Astrocyte (in vitro differentiated cells and primary cell): ENCODE measurements around the gene MOG. TPM values are rescaled to one million over a fixed set of nuclear protein-coding genes. Genes with fewer than 3 reads are reported as not detected.
"Not testable (repeated sequence)": the region's sequence is repeated elsewhere in the genome, so short reads cannot be mapped to it uniquely, and the experiment has no call there.

Experiments
- DNase-seq: peaks from one replicate; pipeline ENCODE4 v3.0.0-alpha.2; 2010; ENCODE audit warnings: low read depth
- FAIRE-seq: peaks from 2 replicates; lab custom pipeline; 2011; peaks lifted over from hg19 to GRCh38; lab: Jason Lieb, UNC
- H2AFZ ChIP-seq: 2 replicates; pipeline ENCODE4 v1.6.0; 2012; ENCODE audit warnings: low read depth, low read length, inconsistent platforms
- H3K27ac ChIP-seq: 2 replicates; pipeline ENCODE4 v1.5.1; 2011; ENCODE audit warnings: low read depth, low read length, inconsistent platforms
- H3K27me3 ChIP-seq: 2 replicates; pipeline ENCODE4 v1.6.0; 2011; ENCODE audit warnings: low read length, inconsistent platforms; ENCODE audit not compliant: insufficient read depth
- H3K36me3 ChIP-seq: 2 replicates; pipeline ENCODE4 v1.5.1; 2011; ENCODE audit warnings: low read length, inconsistent platforms; ENCODE audit not compliant: insufficient read depth
- H3K4me1 ChIP-seq: 2 replicates; pipeline ENCODE4 v1.5.1; 2011; ENCODE audit warnings: low read length, inconsistent platforms; ENCODE audit not compliant: insufficient read depth
- H3K4me2 ChIP-seq: 2 replicates; pipeline ENCODE4 v1.6.0; 2012; ENCODE audit warnings: low read length, inconsistent platforms
- H3K4me3 ChIP-seq: 2 replicates; pipeline ENCODE4 v1.5.1; 2011; ENCODE audit warnings: low read depth, mild to moderate bottlenecking, low read length, inconsistent platforms; ENCODE audit not compliant: insufficient read depth
- H3K79me2 ChIP-seq: 2 replicates; pipeline ENCODE4 v1.6.0; 2012; ENCODE audit warnings: mild to moderate bottlenecking, low read length, inconsistent platforms; ENCODE audit not compliant: insufficient read depth
- H3K9ac ChIP-seq: 2 replicates; pipeline ENCODE4 v1.6.0; 2012; ENCODE audit warnings: mild to moderate bottlenecking, low read length, inconsistent platforms
- H3K9me3 ChIP-seq: 2 replicates; pipeline ENCODE4 v1.5.1; 2012; ENCODE audit warnings: low read depth, mild to moderate bottlenecking, low read length, inconsistent platforms; ENCODE audit not compliant: insufficient read depth
- H4K20me1 ChIP-seq: 2 replicates; pipeline ENCODE4 v1.6.0; 2012; ENCODE audit warnings: low read length, inconsistent platforms; ENCODE audit not compliant: insufficient read depth
- H3K27ac Mint-ChIP-seq: one replicate; pipeline ENCODE4 v1.8.0; 2021; ENCODE audit warnings: mild to moderate bottlenecking, mixed read lengths; ENCODE audit not compliant: unreplicated experiment
- H3K27me3 Mint-ChIP-seq: one replicate; pipeline ENCODE4 v1.8.0; 2021; ENCODE audit warnings: low read depth, mixed read lengths; ENCODE audit not compliant: unreplicated experiment
- H3K36me3 Mint-ChIP-seq: one replicate; pipeline ENCODE4 v1.8.0; 2021; ENCODE audit warnings: low read depth, mixed read lengths; ENCODE audit not compliant: unreplicated experiment
- H3K4me1 Mint-ChIP-seq: one replicate; pipeline ENCODE4 v1.8.0; 2021; ENCODE audit warnings: low read depth, mixed read lengths; ENCODE audit not compliant: unreplicated experiment
- H3K4me3 Mint-ChIP-seq: one replicate; pipeline ENCODE4 v1.8.0; 2021; ENCODE audit warnings: mild to moderate bottlenecking, moderate library complexity, mixed read lengths; ENCODE audit not compliant: unreplicated experiment
- H3K9me3 Mint-ChIP-seq: one replicate; pipeline ENCODE4 v1.8.0; 2021; ENCODE audit warnings: mild to moderate bottlenecking, mixed read lengths; ENCODE audit not compliant: unreplicated experiment
- CTCF ChIP-seq: IDR thresholded peaks from 2 replicates; pipeline ENCODE4 v1.5.1; 2011; ENCODE audit warnings: low read depth, mild to moderate bottlenecking, inconsistent platforms, low read length, moderate library complexity; ENCODE audit not compliant: insufficient read depth
- EZH2 ChIP-seq: IDR thresholded peaks from 2 replicates; pipeline ENCODE4 v1.6.1; 2012; ENCODE audit warnings: mild to moderate bottlenecking, low read length, inconsistent platforms; ENCODE audit not compliant: insufficient read depth
- total RNA-seq: library from RNA; stranded (reverse); gene quantifications from 2 replicates; pipeline ENCODE4 v1.2.1, GENCODE V29; 2021

The MOG gene
- total RNA-seq, 1 donor from 2014 or later = not detected

DNA sequence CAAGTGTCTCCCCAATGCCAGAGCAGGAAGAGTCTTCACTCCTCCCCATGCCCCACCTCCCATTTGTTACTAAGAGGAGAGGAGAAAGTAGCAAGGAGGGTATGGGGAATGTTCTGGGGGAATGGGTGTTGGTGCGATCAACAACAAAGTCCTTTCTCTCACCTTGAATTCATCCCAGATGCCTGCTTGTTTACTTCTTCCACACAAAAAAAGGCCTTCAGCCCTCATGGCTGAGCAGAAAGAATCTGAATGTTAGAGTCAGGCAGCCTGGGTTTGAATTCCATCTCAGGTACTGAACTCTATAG is 9.9 kb downstream of the MOG start:
- H3K79me2 ChIP-seq = no peaks in the 10 kb centered on the region
- TF ChIP-seq CTCF (no peak), EZH2 (no peak)
- H3K4me1 ChIP-seq = no peaks in the 10 kb centered on the region
- H3K4me3 Mint-ChIP-seq = no peak overlapping the region
- peaks cover 6% of the 10 kb centered on the region for H3K27me3 ChIP-seq
- H3K27me3 Mint-ChIP-seq = peaks cover 5% of the 10 kb centered on the region
- no peak overlapping the region for H3K4me3 ChIP-seq
- peaks cover 4% of the 10 kb centered on the region for H3K9me3 Mint-ChIP-seq
- FAIRE-seq (no peak), DNase-seq (no peak)
- no peaks in the 10 kb centered on the region for H3K9me3 ChIP-seq
- H3K36me3 Mint-ChIP-seq = no peaks in the 10 kb centered on the region
- peaks cover 10% of the 10 kb centered on the region for H3K4me1 Mint-ChIP-seq
- no peaks in the 10 kb centered on the region for H3K36me3 ChIP-seq
- no peaks in the 10 kb centered on the region for H4K20me1 ChIP-seq
- no peak overlapping the region for H3K9ac ChIP-seq
- no peak overlapping the region for H3K27ac Mint-ChIP-seq
- no peak overlapping the region for H3K27ac ChIP-seq
- H2AFZ ChIP-seq = no peak overlapping the region
- no peak overlapping the region for H3K4me2 ChIP-seq

GRCh38 chr6:29667158-29667557 is 10.3 kb downstream of the MOG start:
- Mint-ChIP-seq H3K9me3 (peaks cover 4% of the 10 kb centered on the region), H3K4me3 (no peak overlapping the region), H3K27me3 (peaks cover 5% of the 10 kb centered on the region), H3K4me1 (peaks cover 10% of the 10 kb centered on the region), H3K27ac (no peak overlapping the region), H3K36me3 (no peaks in the 10 kb centered on the region)
- DNase-seq = no peak
- FAIRE-seq = no peak
- Histone ChIP-seq H3K27me3 (peaks cover 6% of the 10 kb centered on the region), H3K9me3 (no peaks in the 10 kb centered on the region), H3K79me2 (no peaks in the 10 kb centered on the region), H3K4me3 (no peak overlapping the region), H3K4me1 (no peaks in the 10 kb centered on the region), H3K27ac (no peak overlapping the region), H4K20me1 (no peaks in the 10 kb centered on the region), H3K36me3 (no peaks in the 10 kb centered on the region), H3K4me2 (no peak overlapping the region), H3K9ac (no peak overlapping the region), H2AFZ (no peak overlapping the region)
- no peak for TF ChIP-seq EZH2
- TF ChIP-seq CTCF = no peak

DNA sequence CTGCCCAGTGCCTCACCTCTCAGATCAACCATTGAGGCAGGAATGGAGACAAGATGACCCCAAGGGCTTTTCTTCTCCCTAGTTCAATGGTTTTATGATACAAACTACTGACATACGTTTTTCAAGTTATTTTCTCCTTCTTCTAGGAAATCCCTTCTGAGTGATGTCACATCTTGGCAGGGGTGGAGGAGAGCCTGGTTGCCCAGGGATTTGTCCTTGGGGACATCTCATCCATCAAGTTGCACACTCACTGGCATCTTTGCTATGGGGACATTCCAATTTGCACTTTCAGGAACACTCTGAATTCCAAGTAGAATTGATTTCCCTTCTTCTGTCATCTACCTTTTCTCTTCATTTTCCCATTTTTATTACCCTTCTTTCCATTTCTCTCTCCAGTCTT is 14.1 kb downstream of the MOG start:
- H3K4me2 ChIP-seq = no peak overlapping the region
- Mint-ChIP-seq H3K27ac (no peak overlapping the region), H3K27me3 (peaks cover 5% of the 10 kb centered on the region), H3K4me1 (peaks cover 10% of the 10 kb centered on the region), H3K4me3 (no peak overlapping the region), H3K36me3 (no peaks in the 10 kb centered on the region), H3K9me3 (peaks cover 4% of the 10 kb centered on the region)
- no peak overlapping the region for H3K9ac ChIP-seq
- DNase-seq (no peak), FAIRE-seq (no peak)
- H3K27me3 ChIP-seq = peaks cover 6% of the 10 kb centered on the region
- no peaks in the 10 kb centered on the region for H3K9me3 ChIP-seq
- no peaks in the 10 kb centered on the region for H3K4me1 ChIP-seq
- no peak overlapping the region for H2AFZ ChIP-seq
- H3K27ac ChIP-seq = no peak overlapping the region
- no peaks in the 10 kb centered on the region for H3K79me2 ChIP-seq
- TF ChIP-seq CTCF (no peak), EZH2 (no peak)
- no peaks in the 10 kb centered on the region for H4K20me1 ChIP-seq
- H3K36me3 ChIP-seq = no peaks in the 10 kb centered on the region
- H3K4me3 ChIP-seq = no peak overlapping the region

GRCh38 chr6:29672116-29672515 is 15.2 kb downstream of the MOG start:
- not testable (repeated sequence) for H3K36me3 Mint-ChIP-seq, H3K4me1 ChIP-seq, H3K9ac ChIP-seq, DNase-seq, H3K27me3 Mint-ChIP-seq, H3K36me3 ChIP-seq, H3K27ac ChIP-seq, H3K9me3 ChIP-seq, FAIRE-seq, H3K4me2 ChIP-seq, H3K27me3 ChIP-seq, H3K9me3 Mint-ChIP-seq, H3K79me2 ChIP-seq, H2AFZ ChIP-seq, H3K27ac Mint-ChIP-seq, H4K20me1 ChIP-seq, H3K4me3 ChIP-seq, H3K4me3 Mint-ChIP-seq
- H3K4me1 Mint-ChIP-seq = peaks cover 16% of the 10 kb centered on the region
